Psoas muscle (tissue), 8 donors: ENCODE results near the gene GSX2. TPM values are rescaled to one million over a fixed set of nuclear protein-coding genes. Genes with fewer than 3 reads are reported as not detected.

Experiments used
- ATAC-seq, 4 donors: fragments of 200-7000 bp; cut with Tn5 transposase; one replicate each; pipeline ENCODE4 v1.9.1; 2020; ENCODE audit warnings: moderate library complexity in 3 of 4, mild to moderate bottlenecking in 2 of 4
- DNase-seq, 2 donors: peaks; one replicate each; pipeline ENCODE4 v3.0.0-alpha.2; 2020
- H3K27ac ChIP-seq: fragments of 200-600 bp; one replicate; pipeline ENCODE4 v1.8.0; 2022
- H3K27me3 ChIP-seq, 3 donors: fragments of 200-600 bp in 1 of 3; one replicate each; pipeline versions ENCODE4 v1.6.1 to v1.8.0; 2013 to 2022; ENCODE audit warnings: low read length in 2 of 3, mild to moderate bottlenecking in 2 of 3, moderate library complexity in 1 of 3; ENCODE audit not compliant: insufficient read depth in 3 of 3
- H3K36me3 ChIP-seq, 2 donors: fragments of 200-600 bp in 1 of 2; one replicate each; pipeline versions ENCODE4 v1.6.1 to v1.8.0; 2013 to 2022; ENCODE audit warnings: low read depth in 1 of 2, mild to moderate bottlenecking in 1 of 2, moderate library complexity in 1 of 2; ENCODE audit not compliant: insufficient read depth in 1 of 2
- H3K4me1 ChIP-seq: fragments of 200-600 bp; one replicate; pipeline ENCODE4 v1.8.0; 2022
- H3K4me3 ChIP-seq: fragments of 200-600 bp; one replicate; pipeline ENCODE4 v1.8.0; 2022; ENCODE audit warnings: mild to moderate bottlenecking
- H3K9me3 ChIP-seq: fragments of 200-600 bp; one replicate; pipeline ENCODE4 v1.8.0; 2022
- WGBS, 3 donors: extraction: QIAGEN DNeasy Blood & Tissue Kit; methylation state at CpG; one replicate each; pipeline versions ENCODE4 v1.1.6 to v1.1.7; 2013; 5-methylcytosine and 5-hydroxymethylcytosine counted together
- intact Hi-C, 2 donors: fragments of 100-400 bp; cut with DNase I; formaldehyde crosslinking; loops; one replicate each; pipeline versions ENCODE4 v1.11.0 to v1.14.2; 2022
- polyA plus RNA-seq, 3 donors: library from polyadenylated mRNA; stranded (reverse); fragments of 200-250 nt; gene quantifications; one replicate each; pipeline ENCODE4 v1.2.3, GENCODE V29; 2013
- total RNA-seq, 4 donors: library from RNA; stranded (reverse); fragmentation: NEBNext Ultra II Directional in 2 of 4; extraction: Animal tissue kit (Norgen Biotek cat#: 25700) in 2 of 4; gene quantifications; one replicate each; pipeline versions ENCODE4 v1.2.1 to v1.2.4, GENCODE V29; 2021 to 2023
- TF ChIP-seq, protein P1 (sequence below): fragments of 200-600 bp; IDR thresholded peaks from one replicate; pipeline ENCODE4 v1.8.0; 2022; ENCODE audit warnings: antibody characterized with exemption
- donor health status: healthy with polysubstance abuse.
- donor health status: DM: no; HTN: no; CAD: no; lungs with moderate emphysema.
- donor health status: Bipolar disorder and iron deficiency.
- donor health status: healthy.
- donor health status: DM: yes; HTN: yes; CAD: no.
- donor health status: DM: no; HTN: no; CAD: no.
- donor health status: DM: no; HTN: no; CAD: no.
- donor health status: DM: yes; HTN: yes; CAD: no.

GSX2 gene
- total and polyA plus RNA-seq, 7 donors = not detected

DNA sequence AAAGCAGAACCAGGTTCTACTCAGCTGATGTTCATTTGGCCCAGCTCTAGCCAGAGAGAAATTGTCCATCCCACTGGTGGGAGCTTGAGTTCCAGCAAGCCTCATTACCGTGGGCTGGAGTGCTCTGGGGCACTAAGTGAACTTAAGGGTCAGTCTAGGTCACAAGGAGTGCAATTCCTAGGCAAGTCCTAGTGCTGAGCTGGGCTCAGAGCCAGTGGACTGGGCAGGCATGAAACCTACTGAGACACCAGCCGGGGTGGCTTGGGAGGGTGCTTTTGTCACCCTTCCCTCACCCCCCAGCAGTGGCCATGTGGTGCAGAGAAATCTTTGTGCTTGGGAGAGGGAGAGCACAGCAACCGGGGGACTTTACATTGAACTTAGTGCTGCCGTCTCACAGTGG, 39.4 kb downstream of the GSX2 start:
- DNase-seq = no peak
- no peak for ATAC-seq
- H3K27ac ChIP-seq = no peak overlapping the region
- H3K4me1 ChIP-seq = no peaks in the 10 kb centered on the region
- H3K36me3 ChIP-seq = no peaks in the 10 kb centered on the region
- TF ChIP-seq, protein P1, sequence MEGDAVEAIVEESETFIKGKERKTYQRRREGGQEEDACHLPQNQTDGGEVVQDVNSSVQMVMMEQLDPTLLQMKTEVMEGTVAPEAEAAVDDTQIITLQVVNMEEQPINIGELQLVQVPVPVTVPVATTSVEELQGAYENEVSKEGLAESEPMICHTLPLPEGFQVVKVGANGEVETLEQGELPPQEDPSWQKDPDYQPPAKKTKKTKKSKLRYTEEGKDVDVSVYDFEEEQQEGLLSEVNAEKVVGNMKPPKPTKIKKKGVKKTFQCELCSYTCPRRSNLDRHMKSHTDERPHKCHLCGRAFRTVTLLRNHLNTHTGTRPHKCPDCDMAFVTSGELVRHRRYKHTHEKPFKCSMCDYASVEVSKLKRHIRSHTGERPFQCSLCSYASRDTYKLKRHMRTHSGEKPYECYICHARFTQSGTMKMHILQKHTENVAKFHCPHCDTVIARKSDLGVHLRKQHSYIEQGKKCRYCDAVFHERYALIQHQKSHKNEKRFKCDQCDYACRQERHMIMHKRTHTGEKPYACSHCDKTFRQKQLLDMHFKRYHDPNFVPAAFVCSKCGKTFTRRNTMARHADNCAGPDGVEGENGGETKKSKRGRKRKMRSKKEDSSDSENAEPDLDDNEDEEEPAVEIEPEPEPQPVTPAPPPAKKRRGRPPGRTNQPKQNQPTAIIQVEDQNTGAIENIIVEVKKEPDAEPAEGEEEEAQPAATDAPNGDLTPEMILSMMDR = no peak
- no peaks in the 10 kb centered on the region for H3K9me3 ChIP-seq
- intact Hi-C loops = no loop called here
- no peak overlapping the region for H3K4me3 ChIP-seq
- 20 to 31% (median 24%) methylated on average over 4 of the region's 4 CpGs for WGBS, 3 donors
- H3K27me3 ChIP-seq = no peaks in the 10 kb centered on the region

DNA sequence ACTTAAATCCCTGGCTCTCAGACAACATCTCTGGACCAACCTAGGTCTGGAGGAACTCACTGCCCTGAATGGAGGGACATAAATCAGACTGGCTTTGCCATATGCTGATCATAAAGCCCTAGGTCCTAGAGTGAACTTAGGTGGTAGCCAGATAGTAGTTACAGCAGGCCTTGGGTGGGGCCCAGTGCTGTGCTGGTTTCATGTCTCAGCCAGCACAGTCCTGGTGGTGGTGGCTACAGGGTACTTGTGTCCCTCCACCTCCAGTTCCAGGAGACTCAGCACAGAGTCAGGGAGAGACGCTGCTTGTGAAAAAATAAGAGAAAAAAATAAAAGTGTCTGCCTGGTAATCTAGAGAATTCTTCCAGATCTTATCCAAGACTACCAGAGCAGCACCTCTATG, 40.3 kb downstream of the GSX2 start:
- no peak for ATAC-seq
- Histone ChIP-seq H3K27me3 (no peaks in the 10 kb centered on the region), H3K9me3 (no peaks in the 10 kb centered on the region), H3K27ac (no peak overlapping the region), H3K36me3 (no peaks in the 10 kb centered on the region), H3K4me3 (no peak overlapping the region), H3K4me1 (no peaks in the 10 kb centered on the region)
- DNase-seq = no peak
- intact Hi-C loops = no loop called here
- 89 to 100% (median 94%) methylated on average over 1 of the region's 1 CpG for WGBS, 3 donors
- TF ChIP-seq, protein P1 = no peak

DNA sequence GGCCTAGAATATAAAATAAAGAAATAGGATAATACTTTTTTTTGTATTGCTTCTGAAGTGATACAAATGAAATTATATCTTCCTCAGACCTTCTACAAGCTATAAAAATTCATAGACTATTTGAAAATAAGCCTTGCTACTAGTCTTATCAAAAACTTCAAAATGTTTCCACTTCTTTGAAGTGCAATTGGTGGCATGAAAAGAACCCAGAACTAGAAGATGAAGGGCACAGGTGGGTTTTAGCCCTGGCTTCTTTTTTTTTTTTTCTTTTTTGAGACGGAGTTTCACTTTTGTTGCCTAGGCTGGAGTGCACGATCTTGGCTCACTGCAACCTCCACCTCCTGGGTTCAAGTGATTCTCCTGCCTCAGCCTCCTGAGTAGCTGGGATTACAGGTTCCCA, 44.2 kb downstream of the GSX2 start:
- Histone ChIP-seq H3K4me3 (no peak overlapping the region), H3K36me3 (no peaks in the 10 kb centered on the region), H3K27ac (no peak overlapping the region), H3K27me3 (no peaks in the 10 kb centered on the region), H3K4me1 (no peaks in the 10 kb centered on the region), H3K9me3 (no peaks in the 10 kb centered on the region)
- intact Hi-C loops = no loop called here
- DNase-seq = no peak
- TF ChIP-seq, protein P1 = no peak
- ATAC-seq = no peak
- WGBS, 3 donors = 90 to 96% (median 94%) methylated on average over 2 of the region's 2 CpGs

DNA sequence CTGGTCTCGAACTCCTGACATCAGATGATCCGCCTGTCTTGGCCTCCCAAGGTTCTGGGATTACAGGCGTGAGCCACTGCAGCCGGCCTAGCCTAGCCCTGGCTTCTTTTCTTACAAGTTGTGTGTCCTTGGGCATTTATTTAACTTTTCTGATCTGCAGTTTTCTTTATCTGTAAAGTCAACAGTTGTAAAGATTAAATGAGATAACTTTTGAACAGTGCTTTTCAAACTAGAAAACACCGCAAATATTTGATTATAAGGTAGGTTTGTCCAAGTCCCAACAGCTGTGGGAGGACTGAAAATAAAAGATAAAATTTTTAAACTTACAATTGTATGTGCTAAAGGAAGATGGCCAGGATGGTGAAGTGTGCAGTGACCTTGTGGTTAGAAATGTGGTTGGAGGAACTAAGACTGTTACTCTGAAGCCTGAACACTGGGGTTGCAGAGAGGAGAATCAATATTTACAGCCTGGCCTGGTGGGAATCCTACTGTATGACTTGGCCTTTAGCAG, 44.8 kb downstream of the GSX2 start:
- intact Hi-C loops = no loop called here
- DNase-seq (no peak), ATAC-seq (no peak)
- TF ChIP-seq, protein P1 = no peak
- H3K4me1 ChIP-seq = no peaks in the 10 kb centered on the region
- WGBS, 3 donors = 86 to 93% (median 89%) methylated on average over 5 of the region's 5 CpGs
- H3K27me3 ChIP-seq = no peaks in the 10 kb centered on the region
- no peak overlapping the region for H3K27ac ChIP-seq
- no peaks in the 10 kb centered on the region for H3K36me3 ChIP-seq
- H3K4me3 ChIP-seq = no peak overlapping the region
- no peaks in the 10 kb centered on the region for H3K9me3 ChIP-seq

DNA sequence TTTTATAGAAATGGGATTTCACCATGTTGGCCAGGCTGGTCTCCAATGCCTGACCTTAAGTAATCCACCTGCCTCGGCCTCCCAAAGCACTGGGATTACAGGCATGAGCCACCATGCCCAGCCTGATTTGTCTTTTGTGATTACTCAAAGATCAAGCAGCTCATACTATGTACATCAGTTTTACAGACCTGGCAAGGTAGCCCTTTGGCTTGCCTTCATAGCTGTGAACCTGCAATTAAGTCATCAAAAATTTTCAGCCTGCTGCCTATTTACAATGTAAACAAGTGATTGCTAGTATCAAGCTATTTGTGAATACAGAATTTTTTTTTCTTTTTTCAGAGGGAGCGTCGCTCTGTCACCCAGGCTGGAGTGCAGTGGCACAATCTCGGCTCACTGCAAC, 46.2 kb downstream of the GSX2 start:
- Histone ChIP-seq H3K4me1 (no peaks in the 10 kb centered on the region), H3K27me3 (peaks cover 0 to 3% (median 0%) of the 10 kb centered on the region in 3 donors), H3K9me3 (no peaks in the 10 kb centered on the region), H3K36me3 (no peaks in the 10 kb centered on the region), H3K27ac (no peak overlapping the region), H3K4me3 (no peak overlapping the region)
- 84 to 87% (median 84%) methylated on average over 4 of the region's 4 CpGs for WGBS, 3 donors
- no peak for DNase-seq
- intact Hi-C loops = no loop called here
- TF ChIP-seq, protein P1 = no peak
- no peak for ATAC-seq
